G401.6 (cell line): ENCODE results near the gene DOK4.

ENCODE experiments used
- FAIRE-seq: peaks from 2 replicates; lab custom pipeline; 2012; peaks lifted over from hg19 to GRCh38; lab: Jason Lieb, UNC

The DOK4 gene

GRCh38 chr16:57485916-57486857 lies at the start of gene DOK4:
TSS of gene DOK4 (minus strand) at chr16:57486493. CDS start at chr16:57479507, 6,986 bp downstream.
- FAIRE-seq, result no peak

DNA sequence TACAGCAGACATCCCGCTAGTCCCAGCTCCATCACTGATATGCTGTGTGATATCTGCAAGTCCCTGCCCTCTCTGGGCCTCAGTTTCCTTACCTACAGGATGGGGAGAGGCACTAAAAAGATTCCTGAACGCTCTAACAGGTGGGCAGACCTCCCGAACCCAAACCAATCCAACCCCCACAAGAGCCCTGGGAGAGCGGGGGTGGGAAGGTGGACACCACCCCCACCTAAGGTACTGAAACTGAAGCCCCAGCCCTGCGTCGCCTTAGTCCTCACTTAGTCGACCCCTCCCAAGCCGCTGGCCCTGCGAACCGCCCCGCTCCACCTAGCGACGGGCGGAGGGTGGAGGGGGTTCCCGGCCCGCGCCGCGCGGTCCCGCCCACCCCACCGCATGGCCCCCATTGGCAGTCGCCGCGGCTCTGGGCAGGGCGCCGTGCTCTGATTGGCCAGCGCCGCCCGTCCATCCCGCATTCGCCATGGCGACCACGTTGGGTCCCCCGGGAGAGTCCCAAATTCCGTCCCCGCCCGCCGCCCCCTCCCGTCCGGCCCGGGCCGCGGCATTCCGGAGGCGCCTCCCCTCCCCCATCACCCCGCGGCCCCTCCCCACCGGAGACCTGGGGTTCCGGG lies 49.5 kb upstream of the DOK4 start:
- no peak for FAIRE-seq

DNA sequence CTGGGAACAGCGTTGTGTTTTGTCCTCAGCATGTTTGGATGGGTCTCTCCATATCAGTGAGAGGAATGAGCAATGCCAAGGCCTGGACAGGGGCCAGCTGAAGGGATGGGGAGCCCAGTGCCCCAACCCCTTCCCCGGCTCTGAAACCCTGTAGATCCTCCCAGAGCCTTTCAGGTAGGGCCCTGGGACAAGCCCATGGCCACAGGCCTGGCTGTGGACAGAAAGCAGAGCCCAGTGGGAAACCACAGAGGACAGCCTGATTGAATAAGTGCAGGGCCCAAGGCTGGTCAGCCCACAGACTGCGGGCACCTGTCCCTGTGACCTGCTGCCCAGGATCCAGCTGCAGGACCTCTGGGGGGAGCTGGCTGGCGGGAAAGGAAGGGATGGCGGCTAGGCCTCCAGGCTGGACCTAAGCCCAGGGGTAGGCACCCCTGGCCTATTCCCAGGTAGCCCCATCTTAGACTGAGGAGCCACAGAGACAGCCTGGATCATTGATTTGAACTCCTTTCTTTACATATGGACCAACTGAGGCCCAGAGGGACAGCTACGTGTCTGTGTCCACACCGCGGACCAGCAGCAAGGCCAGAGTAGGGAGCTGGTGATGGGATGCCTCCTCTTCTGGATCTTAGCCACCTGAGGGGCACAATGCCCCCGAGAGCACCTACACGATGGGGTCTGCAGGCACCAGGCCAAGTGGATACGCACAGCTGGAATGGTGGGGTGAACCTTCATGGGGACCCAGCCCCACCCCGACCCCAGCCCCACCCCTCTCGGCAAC lies 48.8 kb upstream of the DOK4 start:
- FAIRE-seq, result no peak

DNA sequence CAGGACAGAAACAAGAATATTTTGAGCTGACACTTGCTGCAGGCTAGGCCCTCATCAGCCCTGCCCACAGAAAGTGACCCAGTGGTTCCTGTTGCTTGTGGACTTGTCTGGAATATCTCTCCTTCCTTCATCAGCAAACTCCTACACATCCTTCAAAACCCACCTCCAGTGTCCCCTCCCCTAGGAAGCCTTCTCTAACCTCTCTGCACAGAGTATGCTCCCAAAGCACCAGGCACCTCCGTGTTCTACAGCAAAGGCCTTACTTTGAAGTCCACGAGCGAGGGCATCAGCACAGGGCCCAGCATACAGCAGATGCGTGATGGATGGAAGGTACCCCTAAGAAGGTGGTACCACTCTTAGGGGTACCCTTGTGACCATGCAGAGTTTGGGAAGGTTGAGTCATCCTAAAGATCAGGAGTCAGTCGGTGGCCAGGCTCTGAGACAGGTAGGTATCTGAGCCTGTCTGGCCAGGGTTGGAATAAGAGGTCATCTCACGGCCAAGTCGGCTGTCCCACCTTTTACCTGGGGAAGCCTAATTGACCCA lies 48.1 kb upstream of the DOK4 start:
- no peak for FAIRE-seq

DNA sequence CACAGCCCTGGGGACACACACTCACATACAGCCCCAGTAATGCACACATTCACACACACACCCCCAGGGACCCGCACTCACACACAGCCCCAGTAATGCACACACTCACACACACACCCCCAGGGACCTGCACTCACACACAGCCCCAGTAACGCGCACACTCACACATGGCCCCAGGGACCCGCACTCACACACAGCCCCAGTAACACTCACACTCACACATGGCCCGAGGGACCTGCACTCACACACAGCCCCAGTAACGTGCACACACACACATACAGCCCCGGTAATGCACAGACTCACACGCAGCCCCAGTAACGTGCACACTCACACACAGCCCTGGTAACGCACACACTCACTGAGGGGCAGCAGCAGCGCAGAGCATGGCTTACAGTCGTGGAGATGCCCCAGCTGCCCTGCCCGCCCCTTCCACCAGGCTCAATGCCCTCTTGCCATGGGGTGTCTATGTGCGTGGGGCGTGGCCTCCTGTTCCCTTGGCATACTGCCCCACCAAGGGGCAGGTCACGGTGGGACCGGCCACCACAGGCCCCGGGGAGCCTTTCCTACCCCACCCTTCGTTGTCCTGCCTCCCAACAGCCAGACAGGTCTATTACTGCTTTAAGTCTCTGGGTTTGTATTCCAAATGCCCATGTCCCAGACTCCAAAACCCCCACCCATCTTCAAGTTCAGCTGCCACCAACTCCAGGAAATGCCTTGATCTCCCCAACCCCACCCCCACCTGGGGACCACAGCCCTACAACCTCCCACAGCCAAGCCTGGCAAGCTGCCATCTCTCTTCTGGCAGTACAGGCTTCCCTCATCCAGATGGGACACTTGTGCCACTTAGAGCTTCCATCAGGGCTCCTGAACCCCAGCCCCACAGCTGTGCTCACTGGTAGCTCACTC lies 47.4 kb upstream of the DOK4 start:
- FAIRE-seq, result no peak

DNA sequence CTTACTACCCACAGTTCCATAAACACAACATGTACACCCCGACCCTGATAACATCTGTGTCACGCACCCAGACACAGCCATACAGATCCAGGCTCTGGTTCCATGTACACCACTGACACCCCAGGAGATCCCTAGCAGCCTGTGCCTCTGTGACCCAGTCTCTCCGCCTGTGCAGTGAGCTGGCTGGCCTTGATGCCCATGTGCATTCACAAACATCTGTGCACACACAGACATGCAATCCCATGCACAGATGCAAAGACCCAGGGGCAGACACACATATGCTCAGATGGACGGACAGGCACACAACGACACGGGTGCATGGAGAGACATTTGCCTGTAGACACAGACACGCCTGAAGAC lies 46.0 kb upstream of the DOK4 start:
- no peak for FAIRE-seq

GRCh38 chr16:57531635-57532265 lies 45.5 kb upstream of the DOK4 start:
- FAIRE-seq, result no peak

DNA sequence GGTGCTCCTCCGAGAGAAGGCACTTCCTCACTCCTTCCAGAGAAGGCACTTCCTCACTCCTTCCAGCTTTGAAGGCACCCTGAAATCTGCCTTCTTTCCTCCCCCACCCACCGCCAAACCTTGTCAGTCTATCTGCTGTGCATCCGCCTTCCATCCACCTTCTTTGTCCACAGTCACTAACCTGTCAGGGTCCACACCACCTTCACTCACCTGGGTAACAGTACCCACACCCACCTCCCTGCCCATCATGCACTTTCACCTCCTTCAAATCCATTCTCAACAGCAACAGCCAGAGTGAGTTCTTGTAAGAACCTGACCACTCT lies 44.9 kb upstream of the DOK4 start:
- FAIRE-seq, result no peak

DNA sequence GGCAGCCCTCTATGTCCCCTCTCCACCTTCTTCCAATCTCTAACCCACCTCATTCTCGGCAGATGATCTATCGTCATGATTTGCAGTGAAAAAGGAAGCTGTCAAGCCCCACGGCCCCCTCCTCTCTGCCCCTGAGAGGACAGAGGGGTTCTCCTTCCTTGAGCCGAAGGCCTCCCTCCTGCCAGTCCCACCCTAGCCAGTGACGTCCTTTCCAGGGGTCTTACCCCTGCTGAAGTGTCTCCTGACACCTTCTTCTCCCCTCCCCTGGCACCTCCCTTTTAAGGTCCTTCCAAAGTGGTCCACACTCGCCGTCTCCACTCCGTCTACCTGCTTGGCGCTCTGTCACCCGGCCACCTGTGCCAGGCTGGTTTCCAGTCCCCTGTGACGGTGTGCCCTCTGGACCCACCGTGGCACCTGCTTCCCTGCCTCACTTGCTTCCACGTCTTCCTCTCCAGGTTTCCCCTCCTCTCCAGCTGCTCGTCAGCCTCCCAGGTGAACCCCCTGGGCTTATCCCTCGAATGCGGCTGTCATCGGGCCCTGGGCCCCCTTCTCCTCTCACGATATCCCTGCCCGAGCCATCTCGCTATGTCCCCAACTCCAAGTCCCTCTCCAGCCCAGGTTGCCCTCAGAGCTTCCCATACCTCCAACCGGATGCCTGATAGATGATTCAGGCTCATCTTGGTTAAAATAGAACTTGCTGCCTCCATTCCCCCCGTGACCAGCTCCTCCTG lies 44.4 kb upstream of the DOK4 start:
- no peak for FAIRE-seq

DNA sequence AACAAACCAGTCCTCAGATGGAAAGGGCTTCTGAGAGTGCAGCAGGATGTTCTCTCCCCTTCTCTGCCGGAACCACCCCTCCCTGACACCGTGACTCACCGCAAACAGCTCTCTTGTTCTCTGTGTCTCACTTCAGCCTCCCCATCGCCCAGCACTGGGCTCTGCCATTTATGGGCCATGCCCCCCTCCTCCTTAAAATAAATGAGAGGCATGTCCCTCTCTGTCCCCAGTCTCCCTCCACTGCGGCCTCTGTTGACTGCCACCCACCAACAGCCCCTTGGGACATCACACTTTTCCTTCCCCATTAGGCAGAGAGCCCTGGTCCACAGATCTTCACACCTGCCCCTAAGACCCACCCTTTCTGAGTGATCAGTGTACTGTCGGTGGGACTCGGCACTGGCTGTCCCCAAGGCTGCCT lies 43.8 kb upstream of the DOK4 start:
- no peak for FAIRE-seq

- no peak for FAIRE-seq
Measured at GRCh38 chr16:57529391-57530103, 43.3 kb upstream of the DOK4 start.

- no peak for FAIRE-seq
Measured at GRCh38 chr16:57528499-57529390, 42.5 kb upstream of the DOK4 start.

DNA sequence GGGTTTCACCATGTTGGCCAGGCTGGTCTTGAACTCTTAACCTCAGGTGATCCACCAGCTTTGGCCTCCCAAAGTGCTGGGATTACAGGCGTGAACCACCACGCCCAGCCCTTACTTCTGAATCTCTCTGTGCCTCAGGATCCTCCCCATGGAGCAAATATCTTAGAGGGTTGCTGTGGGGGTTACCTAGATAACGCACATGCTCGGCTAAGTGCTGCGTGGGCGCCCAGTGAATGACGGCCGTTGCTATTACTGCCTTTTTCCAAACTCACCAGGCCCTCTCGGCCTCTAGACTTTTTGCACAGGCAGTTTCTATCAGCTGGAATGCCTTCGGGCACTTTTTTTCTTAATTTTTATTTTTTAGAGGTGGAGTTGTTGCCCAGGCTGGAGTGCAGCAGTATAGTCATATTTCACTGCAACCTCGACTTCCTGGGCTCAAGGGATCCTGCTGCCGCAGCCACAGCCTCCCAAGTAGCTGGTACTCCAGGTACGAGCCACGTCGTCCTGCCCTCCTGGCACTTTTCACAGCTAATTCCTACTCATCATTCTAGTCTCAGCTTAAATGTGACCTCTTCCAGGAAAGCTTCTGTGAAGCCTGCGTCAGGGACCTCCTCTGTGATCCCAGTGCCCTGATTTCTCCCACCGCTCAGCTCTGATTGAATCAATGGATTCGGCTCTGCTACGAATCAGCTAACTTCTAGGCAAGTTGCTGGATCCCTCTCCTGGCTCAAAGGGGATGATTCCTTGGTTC lies 41.5 kb upstream of the DOK4 start:
- FAIRE-seq, result no peak

DNA sequence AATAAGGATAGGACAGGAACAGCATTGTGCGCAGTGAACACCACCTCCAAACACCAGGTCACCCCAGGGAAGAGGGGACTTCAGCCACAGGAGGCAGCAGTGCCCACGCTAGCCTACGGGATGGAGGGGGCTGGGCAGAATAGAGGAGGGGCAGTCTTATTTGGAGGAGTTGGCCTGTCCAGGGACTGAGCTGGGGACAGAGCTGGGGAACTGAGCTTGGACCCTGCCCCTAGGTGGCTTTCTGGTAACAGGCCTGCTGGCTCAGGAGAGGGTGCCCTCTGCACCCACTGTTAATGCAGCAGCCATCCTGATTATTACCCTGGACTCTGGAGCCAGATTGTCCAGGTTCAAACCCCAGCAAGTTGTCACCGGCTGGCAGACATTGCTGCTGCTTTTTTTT lies 40.7 kb upstream of the DOK4 start:
- no peak for FAIRE-seq

GRCh38 chr16:57526498-57526897 lies 40.2 kb upstream of the DOK4 start:
- no peak for FAIRE-seq

DNA sequence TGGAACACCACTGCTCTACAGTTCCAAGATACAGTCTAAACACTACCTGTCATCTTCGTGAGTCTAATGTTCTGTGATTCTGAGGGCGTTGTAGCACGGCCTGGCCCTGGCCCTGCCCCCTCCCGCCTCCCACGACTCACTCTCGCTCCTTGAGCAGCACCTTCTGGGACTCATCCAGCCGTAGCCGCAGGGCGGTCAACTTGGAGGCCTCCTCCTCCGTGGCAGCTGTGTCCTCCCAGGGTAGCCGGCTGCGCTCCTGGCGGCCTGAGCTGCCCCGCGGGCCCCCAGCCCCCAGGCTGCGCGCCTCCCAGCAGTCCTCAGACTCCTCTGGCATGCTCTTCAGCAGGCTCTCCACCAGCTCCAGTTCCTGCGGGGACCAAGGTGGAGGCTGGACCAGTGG lies 39.5 kb upstream of the DOK4 start:
- no peak for FAIRE-seq

DNA sequence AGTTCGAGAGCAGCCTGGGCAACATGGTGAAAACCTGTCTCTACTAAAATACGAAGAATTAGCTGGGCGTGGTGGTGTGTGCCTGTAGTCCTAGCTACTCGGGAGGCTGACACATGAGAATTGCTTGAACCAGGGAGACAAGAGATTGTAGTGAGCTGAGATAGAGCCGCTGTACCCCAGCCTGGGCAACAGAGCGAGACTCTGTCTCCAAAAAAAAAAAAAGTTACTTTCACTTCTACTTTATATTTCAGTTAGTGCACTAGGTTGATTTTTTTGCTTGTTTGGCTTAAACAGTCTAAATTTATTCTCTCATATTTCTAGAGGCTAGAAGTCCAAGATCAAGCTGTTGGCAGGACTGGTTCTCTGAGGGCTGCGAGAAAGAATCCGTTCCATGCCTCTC lies 36.7 kb upstream of the DOK4 start:
- FAIRE-seq, result no peak

DNA sequence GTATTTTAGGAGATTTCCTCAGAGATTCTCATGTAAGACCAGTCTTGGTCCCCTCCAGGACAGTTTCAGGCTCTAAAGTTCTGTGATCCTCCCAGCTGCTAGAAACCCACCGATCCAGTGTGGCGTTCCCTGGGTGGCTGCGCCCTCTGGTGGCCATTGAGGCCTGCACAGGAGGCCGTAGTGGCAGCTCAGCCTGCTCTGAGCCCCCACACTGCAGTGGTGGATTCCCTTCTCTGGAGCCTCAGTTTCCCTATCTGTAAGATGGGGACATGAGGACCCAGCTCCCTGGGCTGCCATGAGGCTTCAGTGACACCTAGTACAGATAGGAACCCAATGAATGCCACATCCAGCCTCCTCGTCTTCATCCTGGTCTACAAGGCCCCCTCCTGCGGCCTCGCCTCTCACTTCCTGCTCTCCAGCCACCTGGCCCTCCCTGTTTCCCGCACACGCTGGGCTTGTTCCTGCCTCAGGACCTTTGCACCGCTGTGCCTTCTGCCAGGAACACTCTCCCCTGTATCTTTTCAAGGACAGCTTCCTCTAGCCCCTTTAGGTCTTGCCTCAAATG lies 33.6 kb upstream of the DOK4 start:
- peak; percentile 55 for FAIRE-seq
